ENCODE measurements around the gene PRPSAP1.

The PRPSAP1 gene

DNA sequence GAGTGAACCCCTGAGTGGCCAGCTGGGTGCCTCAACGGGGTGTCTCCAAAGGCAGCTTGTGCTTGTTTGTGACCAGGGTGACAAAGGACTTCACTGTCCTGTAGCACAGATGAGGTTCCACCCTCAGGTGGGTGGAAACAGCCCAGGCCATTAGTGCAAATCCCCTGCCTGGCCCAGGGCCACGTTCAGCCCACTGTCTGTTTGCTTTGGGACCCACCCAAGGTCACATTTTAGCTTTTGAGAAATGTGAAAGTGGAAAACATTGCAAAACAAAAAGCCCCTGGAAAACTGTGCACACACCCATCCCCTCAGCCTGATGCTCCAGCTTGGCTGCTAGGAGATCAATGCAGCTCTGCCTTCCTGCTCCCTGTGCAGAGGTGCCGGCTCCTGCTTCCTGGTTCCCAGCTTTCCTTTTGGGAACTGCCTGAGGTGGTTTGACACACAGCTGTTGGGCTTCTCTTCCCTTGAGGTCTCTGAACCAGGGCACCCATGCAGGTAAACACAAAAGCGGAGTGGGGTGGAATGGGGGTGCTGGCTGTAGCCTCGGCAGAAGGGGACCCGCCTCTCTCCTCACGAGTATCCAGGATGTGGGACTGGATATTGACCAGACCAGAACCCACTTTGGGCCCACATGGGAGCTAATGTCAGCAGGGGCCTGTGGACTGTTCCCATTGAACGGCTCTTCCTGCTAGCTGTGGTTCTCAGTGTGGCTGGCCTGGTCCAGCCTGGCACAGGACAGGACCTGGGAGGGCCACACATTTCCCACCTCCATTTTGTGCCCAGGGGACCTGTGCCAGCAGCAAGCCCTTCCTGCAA, 22.8 kb upstream of the PRPSAP1 start (continued):
- no peak for TF ChIP-seq HOXC10 (CRISPR knock-in tag; IDR thresholded peaks at IDR 0.05)
- TF ChIP-seq ZFHX2 (tag by site-specific recombination; conservative IDR thresholded peaks at IDR 0.05) = peak; percentile 86
- TF ChIP-seq KLF1 (tag by site-specific recombination; IDR thresholded peaks at IDR 0.05) = peak; percentile 90
- TF ChIP-seq, protein P1, sequence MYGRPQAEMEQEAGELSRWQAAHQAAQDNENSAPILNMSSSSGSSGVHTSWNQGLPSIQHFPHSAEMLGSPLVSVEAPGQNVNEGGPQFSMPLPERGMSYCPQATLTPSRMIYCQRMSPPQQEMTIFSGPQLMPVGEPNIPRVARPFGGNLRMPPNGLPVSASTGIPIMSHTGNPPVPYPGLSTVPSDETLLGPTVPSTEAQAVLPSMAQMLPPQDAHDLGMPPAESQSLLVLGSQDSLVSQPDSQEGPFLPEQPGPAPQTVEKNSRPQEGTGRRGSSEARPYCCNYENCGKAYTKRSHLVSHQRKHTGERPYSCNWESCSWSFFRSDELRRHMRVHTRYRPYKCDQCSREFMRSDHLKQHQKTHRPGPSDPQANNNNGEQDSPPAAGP (tag by site-specific recombination; IDR thresholded peaks at IDR 0.05) = peak; percentile 46; the same call in 1 of the 2 replicates
- no peak for TF ChIP-seq ZNF558 (tag by site-specific recombination; IDR thresholded peaks at IDR 0.05)
- TF ChIP-seq ZBTB20 (tag by site-specific recombination; IDR thresholded peaks at IDR 0.05) = no peak

DNA sequence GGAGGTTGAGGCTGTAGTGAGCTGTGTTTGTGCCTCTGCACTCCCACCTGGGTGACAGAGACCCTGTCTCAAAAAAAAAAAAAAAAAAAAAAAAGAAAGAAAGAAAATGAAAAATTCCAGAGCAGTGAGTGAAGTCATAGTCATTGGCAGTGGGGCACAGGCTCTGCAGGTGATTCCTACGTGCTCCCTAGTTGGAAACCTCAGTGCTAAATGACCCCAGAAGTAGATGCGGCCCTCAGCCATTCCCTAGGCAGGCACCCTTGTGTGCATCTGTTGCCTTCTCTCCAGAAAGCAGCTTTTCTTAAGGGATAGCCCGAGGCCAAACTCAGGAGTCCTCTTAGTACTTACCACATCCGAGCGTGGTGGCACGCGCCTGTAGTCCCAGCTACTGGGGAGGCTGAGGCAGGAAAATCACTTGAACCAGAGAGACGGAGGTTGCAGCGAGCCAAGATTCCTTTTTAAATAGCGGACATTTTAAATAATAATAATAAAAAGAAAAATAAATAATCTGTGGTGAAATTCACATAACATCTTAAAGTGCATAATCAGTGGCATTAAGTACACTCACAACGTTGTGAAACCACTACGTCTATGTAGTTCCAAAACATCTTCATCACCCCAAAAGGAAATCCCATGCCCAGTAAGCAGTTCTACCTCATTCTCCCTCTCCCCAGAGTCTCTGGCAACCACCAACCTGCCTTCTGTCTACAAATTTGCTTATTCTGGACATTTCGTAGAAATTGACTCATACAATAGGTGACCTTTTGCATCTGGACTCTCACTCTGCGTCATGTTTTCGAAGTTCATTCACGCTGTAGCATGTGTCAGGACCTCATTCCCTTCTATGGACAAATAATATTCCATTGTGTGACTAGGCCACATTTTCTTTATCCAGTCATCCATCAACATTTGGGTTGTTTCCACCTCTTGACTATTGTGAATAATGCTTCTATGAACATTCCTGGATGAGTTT, 18.2 kb upstream of the PRPSAP1 start:
- ChIA-PET POLR2A (no interaction called here), CTCF (interaction anchor here (0.5 to 1.2 kb wide), 4 partner anchors 9 to 21 kb away, joined by 3 to 6 read pairs (median 4); no protein-coding TSS in a partner anchor)
- H3K27ac ChIP-seq (ENCODE audit: extremely low read depth, low read depth, low read length) = no peak overlapping the region

DNA sequence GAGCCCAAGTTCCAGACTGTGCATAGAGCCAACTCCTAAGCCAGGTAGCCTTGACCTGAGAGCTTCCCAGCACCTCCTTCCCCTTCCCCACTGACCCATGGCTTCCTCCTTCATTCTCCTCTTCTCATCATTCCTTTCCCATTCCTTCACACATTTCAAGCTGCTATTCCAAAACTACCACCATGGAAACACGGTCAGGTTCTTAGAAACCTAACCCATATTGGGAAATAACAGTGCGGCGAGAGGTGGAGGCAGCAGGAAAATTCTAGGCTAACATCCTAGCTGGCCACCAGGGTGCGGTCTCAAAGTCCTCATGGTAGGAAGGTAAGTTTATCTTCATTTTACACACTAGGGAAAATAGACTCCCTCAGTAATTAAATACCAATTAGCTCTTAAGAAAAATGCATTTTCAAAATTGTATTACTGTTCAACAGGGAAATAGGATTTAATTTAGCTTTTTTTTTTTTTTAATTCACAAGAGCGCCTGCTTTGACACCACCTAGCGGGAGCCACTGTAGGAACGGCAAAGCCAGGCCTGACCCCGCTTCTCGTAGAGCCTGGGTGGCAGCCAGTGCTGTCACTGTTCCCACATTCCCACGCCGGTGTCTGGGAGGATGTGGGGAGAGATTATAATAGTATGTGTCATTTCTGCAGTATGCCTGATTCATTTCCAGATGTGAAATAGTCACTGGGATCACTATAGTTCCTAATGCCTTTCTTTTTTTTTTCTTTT, 16.7 kb upstream of the PRPSAP1 start:
- no peaks in the 10 kb centered on the region for H3K36me3 ChIP-seq (ENCODE audit: control insufficient read depth in 2 of 2, insufficient read depth in 1 of 2, low read length in 2 of 2)
- CTCF ChIA-PET = interaction anchor here (0.6 to 2.1 kb wide), 10 partner anchors 8 to 571 kb away, joined by 3 to 17 read pairs (median 5); partner anchors contain the start of genes PRPSAP1 and SPHK1
- H3K4me3 ChIP-seq (ENCODE audit: low read depth, low read length) = no peak overlapping the region
- no peaks in the 10 kb centered on the region for H3K9me3 ChIP-seq (ENCODE audit: control insufficient read depth, insufficient read depth, low read depth, low read length)
- H3K27ac ChIP-seq (ENCODE audit: extremely low read depth, low read depth, low read length) = no peak overlapping the region
- TF ChIP-seq ZNF600 (tag by site-specific recombination; IDR thresholded peaks at IDR 0.05) (0 out of 2 replicates have a peak, but pooled peaks have one; percentile 17), ZFP69B (tag by site-specific recombination; IDR thresholded peaks at IDR 0.05) (no peak)
- peaks cover 12% of the 10 kb centered on the region for H3K4me1 ChIP-seq (ENCODE audit: control insufficient read depth, insufficient read depth, low read length)
- POLR2A ChIA-PET = interaction anchor here (0.6 to 2.4 kb wide), 3 partner anchors 17 to 438 kb away, joined by 3 to 13 read pairs (median 7); partner anchors contain the start of gene PRPSAP1

More for the DNA sequence above, 18.2 kb upstream of the PRPSAP1 start:
- no peaks in the 10 kb centered on the region for H3K9me3 ChIP-seq (ENCODE audit: control insufficient read depth, insufficient read depth, low read depth, low read length)
- H3K4me1 ChIP-seq (ENCODE audit: control insufficient read depth, insufficient read depth, low read length) = peaks cover 8% of the 10 kb centered on the region
- H3K4me3 ChIP-seq (ENCODE audit: low read depth, low read length) = no peak overlapping the region
- TF ChIP-seq, protein P2, sequence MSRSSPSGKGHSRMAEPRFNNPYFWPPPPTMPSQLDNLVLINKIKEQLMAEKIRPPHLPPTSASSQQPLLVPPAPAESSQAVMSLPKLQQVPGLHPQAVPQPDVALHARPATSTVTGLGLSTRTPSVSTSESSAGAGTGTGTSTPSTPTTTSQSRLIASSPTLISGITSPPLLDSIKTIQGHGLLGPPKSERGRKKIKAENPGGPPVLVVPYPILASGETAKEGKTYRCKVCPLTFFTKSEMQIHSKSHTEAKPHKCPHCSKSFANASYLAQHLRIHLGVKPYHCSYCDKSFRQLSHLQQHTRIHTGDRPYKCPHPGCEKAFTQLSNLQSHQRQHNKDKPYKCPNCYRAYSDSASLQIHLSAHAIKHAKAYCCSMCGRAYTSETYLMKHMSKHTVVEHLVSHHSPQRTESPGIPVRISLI (tag by site-specific recombination; IDR thresholded peaks at IDR 0.05) = peak; percentile 70; the same call in 1 of the 2 replicates
- no peak for TF ChIP-seq ZNF157 (tag by site-specific recombination; IDR thresholded peaks at IDR 0.05)
- no peaks in the 10 kb centered on the region for H3K36me3 ChIP-seq (ENCODE audit: control insufficient read depth in 2 of 2, insufficient read depth in 1 of 2, low read length in 2 of 2)

DNA sequence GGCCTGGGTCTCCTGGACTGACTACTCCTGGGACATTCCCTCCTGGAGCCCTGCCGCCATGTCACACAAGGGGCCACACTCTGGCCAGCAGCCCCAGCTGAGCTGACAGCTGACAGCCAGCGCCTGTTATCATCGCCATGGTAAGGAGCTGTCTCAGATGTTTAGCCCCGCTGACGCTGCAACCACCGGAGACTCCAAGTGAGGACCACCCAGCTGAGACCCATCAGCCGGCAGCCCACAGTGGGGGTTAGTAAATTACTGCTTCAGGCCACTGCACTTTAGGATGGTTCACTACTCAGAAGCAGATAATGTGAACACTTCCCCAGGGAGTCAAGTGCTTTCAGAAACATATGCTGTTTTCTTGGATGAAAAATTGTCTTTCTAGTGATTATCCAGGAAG, 16.1 kb upstream of the PRPSAP1 start:
- CTCF ChIA-PET = interaction anchor here (0.5 to 2.1 kb wide), 10 partner anchors 10 to 572 kb away, joined by 3 to 17 read pairs (median 4); partner anchors contain the start of genes PRPSAP1 and SPHK1
- H3K4me1 ChIP-seq (ENCODE audit: control insufficient read depth, insufficient read depth, low read length) = peaks cover 12% of the 10 kb centered on the region
- H3K27ac ChIP-seq (ENCODE audit: extremely low read depth, low read depth, low read length) = no peak overlapping the region
- H3K36me3 ChIP-seq (ENCODE audit: control insufficient read depth in 2 of 2, insufficient read depth in 1 of 2, low read length in 2 of 2) = no peaks in the 10 kb centered on the region
- no peak overlapping the region for H3K4me3 ChIP-seq (ENCODE audit: low read depth, low read length)
- POLR2A ChIA-PET = interaction anchor here (0.7 to 2.4 kb wide), 2 partner anchors 16 to 328 kb away, joined by 7 to 13 read pairs; partner anchors contain the start of gene PRPSAP1
- peak; percentile 67 for TF ChIP-seq ZIC2 (tag by site-specific recombination; IDR thresholded peaks at IDR 0.05)
- no peak for TF ChIP-seq ZNF501 (tag by site-specific recombination; IDR thresholded peaks at IDR 0.05)
- H3K9me3 ChIP-seq (ENCODE audit: control insufficient read depth, insufficient read depth, low read depth, low read length) = no peaks in the 10 kb centered on the region

Measured in HEK293 (cell line).